CMK (cell line): ENCODE results near the gene BCL2L13.
"Not testable (repeated sequence)": the region's sequence is repeated elsewhere in the genome, so short reads cannot be mapped to it uniquely, and the experiment has no call there.

ENCODE experiments used
- DNase-seq: peaks from one replicate; pipeline ENCODE4 v3.0.0-alpha.2; 2010; ENCODE audit warnings: low read depth

BCL2L13 gene

GRCh38 chr22:17764852-17765251 lies 126.3 kb downstream of the BCL2L13 start:
- DNase-seq, result not testable (repeated sequence)

- DNase-seq, result no peak
Measured at GRCh38 chr22:17767233-17768065, 128.9 kb downstream of the BCL2L13 start.

- DNase-seq, result no peak
Measured at GRCh38 chr22:17769013-17769715, 130.6 kb downstream of the BCL2L13 start.

- no peak for DNase-seq
Measured at GRCh38 chr22:17769716-17770082, 131.1 kb downstream of the BCL2L13 start.

GRCh38 chr22:17770180-17771077 lies 131.9 kb downstream of the BCL2L13 start:
- DNase-seq, result no peak

- DNase-seq, result no peak
Measured at GRCh38 chr22:17772249-17772957, 133.8 kb downstream of the BCL2L13 start.

- DNase-seq, result no peak
Measured at GRCh38 chr22:17772958-17773605, 134.5 kb downstream of the BCL2L13 start.

GRCh38 chr22:17773606-17774205 lies 135.1 kb downstream of the BCL2L13 start:
- no peak for DNase-seq

- DNase-seq, result no peak
Measured at GRCh38 chr22:17774206-17774925, 135.8 kb downstream of the BCL2L13 start, which contains the start of gene BID. TSS of gene BID (minus strand) at chr22:17774469. CDS start at chr22:17750116, 24,353 bp downstream.

GRCh38 chr22:17774926-17775685 lies 136.5 kb downstream of the BCL2L13 start:
- DNase-seq, result no peak

- DNase-seq, result no peak
Measured at GRCh38 chr22:17775781-17776465, 137.4 kb downstream of the BCL2L13 start.

- DNase-seq, result peak; percentile 57
Measured at GRCh38 chr22:17777005-17777716, 138.6 kb downstream of the BCL2L13 start.

- DNase-seq, result no peak
Measured at GRCh38 chr22:17777717-17778044, 139.1 kb downstream of the BCL2L13 start.

- DNase-seq, result no peak
Measured at GRCh38 chr22:17778412-17778976, 139.9 kb downstream of the BCL2L13 start.

- DNase-seq, result no peak
Measured at GRCh38 chr22:17779286-17780115, 140.9 kb downstream of the BCL2L13 start.

- DNase-seq, result no peak
Measured at GRCh38 chr22:17780116-17780740, 141.7 kb downstream of the BCL2L13 start.
